Measurements from ENCODE around the gene TLR3. TPM values are rescaled to one million over a fixed set of nuclear protein-coding genes. Genes with fewer than 3 reads are reported as not detected.

Gene TLR3
- total and polyA plus RNA-seq, 10 of the 15 experiments (the other 5 are each of a cell fraction or from before 2014, with no cell fraction given) = under 0.01 to 0.05 (median 0.03) TPM; not detected in 7

- H3K4me2 ChIP-seq (ENCODE audit: control insufficient read depth, insufficient read depth) = no peak overlapping the region
- in situ Hi-C loops (cut with MboI) = loop anchor here (5.0 to 10.0 kb wide), 2 partner anchors 70 to 492 kb away; partner anchors contain the start of gene TLR3
- RAD21 ChIA-PET (ENCODE audit: unreplicated experiment) = interaction anchor here (0.6 to 1.5 kb wide), 7 partner anchors 63 to 497 kb away, joined by 3 to 5 read pairs (median 3); partner anchors contain the start of gene TLR3
- intact Hi-C loops (cut with micrococcal nuclease; ENCODE audit: unreplicated experiment) = loop anchor here (1.0 to 5.0 kb wide), 3 partner anchors 69 to 496 kb away; no protein-coding TSS in a partner anchor
- TF ChIP-seq NRF1 (conservative IDR thresholded peaks at IDR 0.05; ENCODE audit: low read depth, low read length) = no peak
- TF ChIP-seq USF1 (IDR thresholded peaks at IDR 0.05; ENCODE audit: borderline replicate concordance, extremely low read length, insufficient read depth, low read depth, low read length) = no peak
- peak; percentile 66; the same call in 1 of the 2 replicates for TF ChIP-seq ZNF384 (IDR thresholded peaks at IDR 0.05; ENCODE audit: borderline replicate concordance, low read depth, low read length)
- peak; percentile 18 for TF ChIP-seq SKIL (IDR thresholded peaks at IDR 0.05; ENCODE audit: low read depth, poor library complexity, severe bottlenecking)
- TF ChIP-seq SMC3 (IDR thresholded peaks at IDR 0.05; ENCODE audit: borderline replicate concordance, low read length) = peak; percentile 44; the same call in 1 of the 2 replicates
- TF ChIP-seq CTCF (IDR thresholded peaks at IDR 0.05 in 2 of 3, conservative IDR thresholded peaks at IDR 0.05 in 1 of 3; ENCODE audit: control insufficient read depth in 2 of 3, extremely low read depth in 1 of 3, insufficient read depth in 1 of 3, low read depth in 3 of 3, low read length in 3 of 3) = peak; percentile 45 to 68 (median 66); a peak in 5 of 6 replicates
- peak; percentile 74 for TF ChIP-seq RAD21 (IDR thresholded peaks at IDR 0.05; ENCODE audit: insufficient read depth, low read depth, low read length)
- no peaks in the 10 kb centered on the region for H3K79me2 ChIP-seq (ENCODE audit: control insufficient read depth, insufficient read depth, low read length)
- SMC1A ChIA-PET (ENCODE audit: uncharacterized antibody, unreplicated experiment) = interaction anchor here (0.7 to 2.1 kb wide), 9 partner anchors 8 to 496 kb away, joined by 3 to 16 read pairs (median 3); partner anchors contain the start of gene TLR3
- WGBS (ENCODE audit: insufficient coverage, insufficient replicate concordance, low lambda C conversion rate, missing lambda C conversion rate) = under 1% methylated on average over 6 of the region's 6 CpGs
- ATAC-seq = peak; percentile 54
- no TSS peak for BruUV-seq (replicated peaks)
- no peak overlapping the region for H3K27ac ChIP-seq (ENCODE audit: control insufficient read depth, insufficient read depth)
- DNase-seq (ENCODE audit: low read depth, low spot score) = no peak
- H4K20me1 ChIP-seq (ENCODE audit: control insufficient read depth, insufficient read depth) = no peaks in the 10 kb centered on the region
- POLR2A ChIA-PET = no interaction called here
- no peak for FAIRE-seq
- no peak overlapping the region for H3K4me3 ChIP-seq
- H3K4me1 ChIP-seq (ENCODE audit: control insufficient read depth, insufficient read depth, low read length) = peaks cover 15% of the 10 kb centered on the region
- no peak overlapping the region for H2AFZ ChIP-seq (ENCODE audit: control insufficient read depth, low read depth, low read length)
- CTCF ChIA-PET = interaction anchor here (0.6 to 2.9 kb wide), 25 partner anchors 9 to 1906 kb away, joined by 3 to 38 read pairs (median 4); partner anchors contain the start of gene TLR3
- H3K27me3 ChIP-seq (replicated peaks in 1 of 2; ENCODE audit: control insufficient read depth in 2 of 2, insufficient read depth in 2 of 2, low read length in 1 of 2) = no peaks in the 10 kb centered on the region
- no peaks in the 10 kb centered on the region for H3K9me3 ChIP-seq (replicated peaks; ENCODE audit: control insufficient read depth, insufficient read depth, low read length)
- H3K9ac ChIP-seq (ENCODE audit: control insufficient read depth, insufficient read depth, low read length) = no peak overlapping the region
- H3K36me3 ChIP-seq (ENCODE audit: control insufficient read depth in 2 of 2, insufficient read depth in 2 of 2, low read length in 1 of 2) = no peaks in the 10 kb centered on the region
These were observed 68.3 kb downstream of the TLR3 start for GRCh38 chr4:186137196-186137794.

Small RNAs within 50 kb of the gene (small RNA-seq; reads per million reads assigned to genes)
- gene RF00322 (not detected), gene RNU4-64P (not detected)

Other genes with a start within 250 kb of the TLR3 start
- gene FAM149A, start 35.5 kb downstream of the TLR3 start, total RNA-seq (2014; rRNA removed) = 0.76 and 1.0 TPM in 2 replicates
- 0.49 and 0.92 TPM in 2 replicates for gene FAM149A, start 35.5 kb downstream of the TLR3 start, total RNA-seq (2014; rRNA removed; fragmentation: Illumina TruSeq; extraction: Trizol)
- gene FAM149A, start 35.5 kb downstream of the TLR3 start, total RNA-seq (2021) = 0.38 and 0.53 TPM in 2 replicates
- gene FAM149A, start 35.5 kb downstream of the TLR3 start, polyA plus RNA-seq (2011; rRNA removed) = 0.10 and 0.57 TPM in 2 replicates
- gene FAM149A, start 35.5 kb downstream of the TLR3 start, polyA plus RNA-seq (2014; fragmentation: Illumina TruSeq; extraction: Trizol) = 0.36 and 0.57 TPM in 2 replicates
- 1 to 10 TPM; 1.7 to 1.9 TPM for gene FAM149A, start 35.5 kb downstream of the TLR3 start, polyA plus RNA-seq (2014; fragmentation: Nextera tagmentation; extraction: Ambion mirVana)
- gene FAM149A, start 35.5 kb downstream of the TLR3 start, polyA plus RNA-seq (2014; rRNA removed) = 0.86 and 1.1 TPM in 2 replicates
- gene FAM149A, start 35.5 kb downstream of the TLR3 start, polyA plus RNA-seq (2016; fragmentation: Nextera tagmentation; extraction: Ambion mirVana) = 1 to 10 TPM in 1 of 2 experiments, under 1 TPM in 1; 0.96 to 1.0 TPM
- 7.2 and 10.0 TPM in 2 replicates for gene CYP4V2, start 122.4 kb downstream of the TLR3 start, total RNA-seq (2014; rRNA removed)
- gene CYP4V2, start 122.4 kb downstream of the TLR3 start, total RNA-seq (2014; rRNA removed; fragmentation: Illumina TruSeq; extraction: Trizol) = 7.8 and 7.9 TPM in 2 replicates
- gene CYP4V2, start 122.4 kb downstream of the TLR3 start, total RNA-seq (2021) = 5.9 and 6.1 TPM in 2 replicates
- 2.9 and 3.4 TPM in 2 replicates for gene CYP4V2, start 122.4 kb downstream of the TLR3 start, polyA plus RNA-seq (2011; rRNA removed)
- gene CYP4V2, start 122.4 kb downstream of the TLR3 start, polyA plus RNA-seq (2014; fragmentation: Illumina TruSeq; extraction: Trizol) = 7.0 and 8.4 TPM in 2 replicates
- gene CYP4V2, start 122.4 kb downstream of the TLR3 start, polyA plus RNA-seq (2014; fragmentation: Nextera tagmentation; extraction: Ambion mirVana) = 1 to 10 TPM; 1.2 to 1.3 TPM
- gene CYP4V2, start 122.4 kb downstream of the TLR3 start, polyA plus RNA-seq (2014; rRNA removed) = 7.1 and 7.3 TPM in 2 replicates
- gene CYP4V2, start 122.4 kb downstream of the TLR3 start, polyA plus RNA-seq (2016; fragmentation: Nextera tagmentation; extraction: Ambion mirVana) = 1 to 10 TPM; 6.7 to 8.2 TPM
- not detected in 2 replicates for gene KLKB1, start 158.4 kb downstream of the TLR3 start, total RNA-seq (2014; rRNA removed)
- gene KLKB1, start 158.4 kb downstream of the TLR3 start, total RNA-seq (2014; rRNA removed; fragmentation: Illumina TruSeq; extraction: Trizol) = not detected in 2 replicates
- not detected in 2 replicates for gene KLKB1, start 158.4 kb downstream of the TLR3 start, total RNA-seq (2021)
- 0.04 TPM in 1 of 2 replicates, not detected in the other for gene KLKB1, start 158.4 kb downstream of the TLR3 start, polyA plus RNA-seq (2011; rRNA removed)
- gene KLKB1, start 158.4 kb downstream of the TLR3 start, polyA plus RNA-seq (2014; fragmentation: Illumina TruSeq; extraction: Trizol) = not detected in 2 replicates
- not detected for gene KLKB1, start 158.4 kb downstream of the TLR3 start, polyA plus RNA-seq (2014; fragmentation: Nextera tagmentation; extraction: Ambion mirVana)
- gene KLKB1, start 158.4 kb downstream of the TLR3 start, polyA plus RNA-seq (2014; rRNA removed) = not detected in 2 replicates
- gene KLKB1, start 158.4 kb downstream of the TLR3 start, polyA plus RNA-seq (2016; fragmentation: Nextera tagmentation; extraction: Ambion mirVana) = not detected
- gene F11, start 197.0 kb downstream of the TLR3 start, total RNA-seq (2014; rRNA removed) = not detected in 2 replicates
- not detected in 2 replicates for gene F11, start 197.0 kb downstream of the TLR3 start, total RNA-seq (2014; rRNA removed; fragmentation: Illumina TruSeq; extraction: Trizol)
- not detected in 2 replicates for gene F11, start 197.0 kb downstream of the TLR3 start, total RNA-seq (2021)
- not detected in 2 replicates for gene F11, start 197.0 kb downstream of the TLR3 start, polyA plus RNA-seq (2011; rRNA removed)
- gene F11, start 197.0 kb downstream of the TLR3 start, polyA plus RNA-seq (2014; fragmentation: Illumina TruSeq; extraction: Trizol) = not detected in 2 replicates
- gene F11, start 197.0 kb downstream of the TLR3 start, polyA plus RNA-seq (2014; fragmentation: Nextera tagmentation; extraction: Ambion mirVana) = not detected
- not detected in 2 replicates for gene F11, start 197.0 kb downstream of the TLR3 start, polyA plus RNA-seq (2014; rRNA removed)
- not detected for gene F11, start 197.0 kb downstream of the TLR3 start, polyA plus RNA-seq (2016; fragmentation: Nextera tagmentation; extraction: Ambion mirVana)